Peyer's patch (tissue), 4 donors: Measurements from ENCODE around the gene SLC6A9. TPM values are rescaled to one million over a fixed set of nuclear protein-coding genes. Genes with fewer than 3 reads are reported as not detected.

Experiments used
- DNase-seq, 3 donors: peaks; one replicate each; pipeline ENCODE4 v3.0.0-alpha.2; 2017 to 2019
- H3K27ac ChIP-seq, 4 donors: fragments of 200-600 bp; sonication (generic); one replicate each; pipeline ENCODE4 v1.5.1; 2016 to 2019
- H3K27me3 ChIP-seq, 2 donors: fragments of 200-600 bp; sonication (generic); one replicate each; pipeline ENCODE4 v1.5.1; 2019
- H3K36me3 ChIP-seq, 3 donors: fragments of 200-600 bp; sonication (generic); one replicate each; pipeline ENCODE4 v1.5.1; 2016 to 2019
- H3K4me1 ChIP-seq, 4 donors: fragments of 200-600 bp; sonication (generic); one replicate each; pipeline ENCODE4 v1.5.1; 2016 to 2019
- H3K4me3 ChIP-seq, 4 donors: fragments of 200-600 bp; sonication (generic); 1 replicate in 3 of 4; 2 replicates in 1 of 4; pipeline ENCODE4 v1.5.1; 2016 to 2019; ENCODE audit warnings: mild to moderate bottlenecking in 1 of 4
- H3K9me3 ChIP-seq, 4 donors: fragments of 200-600 bp; sonication (generic); one replicate each; pipeline ENCODE4 v1.5.1; 2016 to 2019; ENCODE audit warnings: mild to moderate bottlenecking in 1 of 4
- POLR2A ChIP-seq, 2 donors: fragments of 450-650 bp; IDR thresholded peaks; one replicate each; pipeline ENCODE4 v1.5.1; 2017; ENCODE audit warnings: antibody characterized with exemption in 2 of 2, mild to moderate bottlenecking in 2 of 2, moderate library complexity in 2 of 2
- total RNA-seq, 4 donors: library from RNA; depleted of rRNA; stranded (reverse); fragments of >200 nt; gene quantifications; one replicate each; pipeline ENCODE4 v1.1.0, GENCODE V29; 2016
- TF ChIP-seq, protein P1 (sequence below), 6 experiments: fragments of 450-650 bp in 4 of 6; fragments of 200-600 bp in 2 of 6; sonication (generic) in 1 of 6; IDR thresholded peaks; one replicate each; pipeline ENCODE4 v1.5.1; 2017 to 2019; ENCODE audit warnings: antibody characterized with exemption in 6 of 6, mild to moderate bottlenecking in 3 of 6, moderate library complexity in 1 of 6

The SLC6A9 gene
- total RNA-seq, 4 donors from 2014 or later, result 8.8 to 19.0 (median 11.5) TPM

DNA sequence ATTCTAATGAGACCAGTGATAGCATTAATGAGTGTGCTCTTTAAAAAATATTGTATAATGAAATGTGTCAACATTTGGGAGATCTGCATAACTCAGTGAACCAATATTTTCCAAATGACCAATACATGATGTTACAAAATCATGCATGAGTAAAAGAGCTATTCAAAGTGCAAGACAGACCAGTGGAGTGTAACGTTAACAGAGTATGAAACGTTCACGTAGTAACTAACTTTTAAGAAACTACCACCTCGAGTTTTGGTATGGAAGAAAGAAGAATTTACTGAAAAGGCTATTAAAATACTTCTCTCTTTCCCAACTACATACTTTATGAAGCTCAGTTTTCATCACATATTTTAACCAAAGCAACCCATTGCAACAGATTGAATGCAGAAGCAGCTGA lies 9.6 kb upstream of the SLC6A9 start:
- no peak overlapping the region for H3K4me3 ChIP-seq
- H3K36me3 ChIP-seq, result no peaks in the 10 kb centered on the region
- TF ChIP-seq, protein P1, sequence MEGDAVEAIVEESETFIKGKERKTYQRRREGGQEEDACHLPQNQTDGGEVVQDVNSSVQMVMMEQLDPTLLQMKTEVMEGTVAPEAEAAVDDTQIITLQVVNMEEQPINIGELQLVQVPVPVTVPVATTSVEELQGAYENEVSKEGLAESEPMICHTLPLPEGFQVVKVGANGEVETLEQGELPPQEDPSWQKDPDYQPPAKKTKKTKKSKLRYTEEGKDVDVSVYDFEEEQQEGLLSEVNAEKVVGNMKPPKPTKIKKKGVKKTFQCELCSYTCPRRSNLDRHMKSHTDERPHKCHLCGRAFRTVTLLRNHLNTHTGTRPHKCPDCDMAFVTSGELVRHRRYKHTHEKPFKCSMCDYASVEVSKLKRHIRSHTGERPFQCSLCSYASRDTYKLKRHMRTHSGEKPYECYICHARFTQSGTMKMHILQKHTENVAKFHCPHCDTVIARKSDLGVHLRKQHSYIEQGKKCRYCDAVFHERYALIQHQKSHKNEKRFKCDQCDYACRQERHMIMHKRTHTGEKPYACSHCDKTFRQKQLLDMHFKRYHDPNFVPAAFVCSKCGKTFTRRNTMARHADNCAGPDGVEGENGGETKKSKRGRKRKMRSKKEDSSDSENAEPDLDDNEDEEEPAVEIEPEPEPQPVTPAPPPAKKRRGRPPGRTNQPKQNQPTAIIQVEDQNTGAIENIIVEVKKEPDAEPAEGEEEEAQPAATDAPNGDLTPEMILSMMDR (IDR thresholded peaks at IDR 0.05), result no peak
- TF ChIP-seq POLR2A (IDR thresholded peaks at IDR 0.05), result no peak
- peaks cover 0 to 11% (median 0%) of the 10 kb centered on the region in 4 donors for H3K4me1 ChIP-seq
- H3K9me3 ChIP-seq, result no peaks in the 10 kb centered on the region
- H3K27me3 ChIP-seq, result no peaks in the 10 kb centered on the region
- no peak for DNase-seq
- H3K27ac ChIP-seq, result no peak overlapping the region

DNA sequence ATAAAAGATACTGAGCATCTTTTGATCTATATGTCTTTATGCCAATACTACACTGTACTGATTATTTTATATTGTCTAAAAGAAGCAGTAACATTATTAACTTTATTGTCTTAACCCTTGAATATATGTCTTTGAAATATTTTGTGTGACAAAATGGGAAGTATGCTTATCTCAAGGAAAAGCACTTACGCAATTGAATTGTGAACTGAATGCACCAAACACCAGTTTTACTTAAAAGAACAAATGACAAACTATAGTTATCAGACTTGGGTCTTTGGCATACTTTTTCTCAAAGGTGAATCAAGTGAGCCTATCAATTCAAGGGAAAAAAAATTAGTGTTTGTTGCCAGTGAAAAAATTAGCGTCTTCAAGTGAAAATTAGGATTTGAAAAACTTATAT lies 9.2 kb upstream of the SLC6A9 start:
- no peak for DNase-seq
- Histone ChIP-seq H3K36me3 (no peaks in the 10 kb centered on the region), H3K4me3 (no peak overlapping the region), H3K4me1 (peaks cover 0 to 16% (median 0%) of the 10 kb centered on the region in 4 donors), H3K9me3 (no peaks in the 10 kb centered on the region), H3K27ac (no peak overlapping the region), H3K27me3 (no peaks in the 10 kb centered on the region)
- TF ChIP-seq POLR2A (IDR thresholded peaks at IDR 0.05), result no peak
- TF ChIP-seq, protein P1 (IDR thresholded peaks at IDR 0.05), result no peak

DNA sequence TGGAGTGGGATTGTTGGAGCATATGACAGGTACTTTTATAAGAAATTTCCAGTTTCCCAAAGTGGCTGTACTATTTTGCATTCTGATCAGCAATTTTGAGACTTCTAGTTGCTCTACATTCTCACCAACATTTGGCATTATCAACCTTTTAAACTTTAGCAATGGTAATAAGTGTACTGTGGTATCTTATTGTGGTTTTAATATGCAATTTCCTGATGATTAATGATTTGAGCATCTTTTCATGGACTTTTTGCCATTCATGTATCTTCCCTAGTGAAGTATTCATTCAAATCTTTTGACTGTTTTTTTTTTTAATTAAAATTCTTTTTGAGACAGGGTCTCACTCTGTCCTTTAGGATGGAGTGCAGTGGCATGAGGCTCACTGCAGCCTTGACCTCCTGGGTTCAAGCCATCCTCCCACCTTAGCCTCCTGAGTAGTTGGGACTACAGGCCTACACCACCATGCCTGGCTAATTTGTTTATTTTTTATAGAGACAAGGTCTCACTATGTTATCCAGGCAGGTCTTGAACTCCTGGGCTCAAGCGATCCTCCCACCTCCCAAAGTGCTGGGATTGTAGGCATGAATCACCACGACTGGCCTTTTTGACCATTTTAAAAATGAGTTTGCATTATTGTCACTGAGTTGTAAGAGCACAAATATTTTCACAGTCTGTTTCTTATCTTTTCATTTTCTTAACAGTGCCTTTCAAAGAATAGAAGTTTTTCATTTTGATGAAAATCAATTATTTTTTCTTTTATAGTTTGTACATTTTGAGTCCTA lies 7.8 kb upstream of the SLC6A9 start:
- Histone ChIP-seq H3K9me3 (no peaks in the 10 kb centered on the region), H3K27ac (no peak overlapping the region), H3K27me3 (no peaks in the 10 kb centered on the region), H3K4me1 (peaks cover 0 to 16% (median 0%) of the 10 kb centered on the region in 4 donors), H3K36me3 (no peaks in the 10 kb centered on the region), H3K4me3 (no peak overlapping the region)
- TF ChIP-seq POLR2A (IDR thresholded peaks at IDR 0.05), result no peak
- TF ChIP-seq, protein P1 (IDR thresholded peaks at IDR 0.05), result no peak
- DNase-seq, result no peak

DNA sequence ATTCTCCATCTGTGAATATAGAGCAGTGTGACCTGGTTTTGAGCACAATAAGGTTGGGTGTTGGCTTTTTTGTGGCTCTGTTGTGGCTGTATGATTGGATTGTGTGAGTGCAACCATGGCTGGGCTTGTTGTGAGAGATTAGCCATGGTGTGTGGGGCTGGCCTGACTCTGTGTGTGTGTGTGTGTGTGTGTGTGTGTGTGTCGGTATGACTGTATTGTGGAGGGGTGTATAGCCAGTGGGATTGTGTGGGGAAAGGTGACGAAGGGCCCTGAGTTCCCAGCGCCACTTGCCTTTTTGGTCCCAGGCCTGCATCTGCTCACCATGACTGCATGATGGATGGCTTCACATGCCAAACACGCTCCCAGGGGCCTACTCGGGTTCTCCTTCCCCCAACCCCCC lies 5.9 kb upstream of the SLC6A9 start:
- no peak for DNase-seq
- H3K27ac ChIP-seq, result no peak overlapping the region
- no peaks in the 10 kb centered on the region for H3K9me3 ChIP-seq
- H3K27me3 ChIP-seq, result no peaks in the 10 kb centered on the region
- no peaks in the 10 kb centered on the region for H3K36me3 ChIP-seq
- peaks cover 0 to 24% (median 0%) of the 10 kb centered on the region in 4 donors for H3K4me1 ChIP-seq
- TF ChIP-seq POLR2A (IDR thresholded peaks at IDR 0.05), result no peak
- TF ChIP-seq, protein P1 (IDR thresholded peaks at IDR 0.05), result no peak
- no peak overlapping the region for H3K4me3 ChIP-seq

DNA sequence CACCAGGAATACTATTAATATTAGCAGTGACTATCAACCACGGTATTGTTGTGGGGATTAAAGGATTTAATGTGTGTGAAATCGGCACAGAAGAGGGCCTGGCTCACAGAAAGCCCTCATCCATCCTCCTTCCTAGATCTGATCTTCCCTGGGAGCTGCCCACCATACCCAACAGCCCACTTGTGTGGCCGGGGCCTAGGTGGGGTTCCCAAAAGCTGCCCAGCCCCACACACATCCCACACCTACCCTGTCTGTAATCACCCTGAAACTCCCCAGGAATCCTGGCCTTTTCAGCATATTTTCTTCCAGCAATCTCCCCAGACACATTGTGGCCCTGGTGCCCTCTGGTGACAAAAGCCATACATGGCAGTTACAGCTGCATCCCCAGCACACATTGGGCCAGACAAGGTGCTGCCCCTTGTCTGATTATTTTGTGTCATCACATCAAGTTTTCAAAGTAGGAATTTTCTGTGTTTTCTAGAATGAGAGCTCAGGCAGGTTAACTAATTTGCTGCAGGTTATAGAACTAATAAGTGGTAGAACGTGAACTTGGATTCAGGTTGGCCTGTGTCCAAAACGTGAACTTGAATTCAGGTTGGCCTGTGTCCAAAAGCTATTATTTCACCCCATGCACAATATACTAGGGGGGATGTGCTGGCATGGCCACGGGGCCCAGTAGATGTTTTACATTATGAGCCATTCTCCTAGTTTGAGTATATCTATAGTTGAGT lies 5.3 kb upstream of the SLC6A9 start:
- TF ChIP-seq, protein P1 (IDR thresholded peaks at IDR 0.05), result peak; percentile 63 to 94 (median 86)
- peak in 1 of 2 donors; percentile 13 for TF ChIP-seq POLR2A (IDR thresholded peaks at IDR 0.05)
- peaks cover 0 to 30% (median 0%) of the 10 kb centered on the region in 4 donors for H3K4me1 ChIP-seq
- H3K4me3 ChIP-seq, result no peak overlapping the region
- H3K9me3 ChIP-seq, result no peaks in the 10 kb centered on the region
- peak overlapping the region in 2 of 4 donors; percentile 41 to 52 for H3K27ac ChIP-seq
- H3K36me3 ChIP-seq, result no peaks in the 10 kb centered on the region
- no peaks in the 10 kb centered on the region for H3K27me3 ChIP-seq
- DNase-seq, result peak in 2 of 3 donors; percentile 62 to 85
